Putamen (tissue), 1 donor: ENCODE results near the gene CCDC30.
"Not testable (repeated sequence)": the region's sequence is repeated elsewhere in the genome, so short reads cannot be mapped to it uniquely, and the experiment has no call there.

Source experiments
- DNase-seq: peaks from one replicate; pipeline ENCODE4 v3.0.0-alpha.2; 2016; ENCODE audit warnings: low spot score

CCDC30 gene

DNA sequence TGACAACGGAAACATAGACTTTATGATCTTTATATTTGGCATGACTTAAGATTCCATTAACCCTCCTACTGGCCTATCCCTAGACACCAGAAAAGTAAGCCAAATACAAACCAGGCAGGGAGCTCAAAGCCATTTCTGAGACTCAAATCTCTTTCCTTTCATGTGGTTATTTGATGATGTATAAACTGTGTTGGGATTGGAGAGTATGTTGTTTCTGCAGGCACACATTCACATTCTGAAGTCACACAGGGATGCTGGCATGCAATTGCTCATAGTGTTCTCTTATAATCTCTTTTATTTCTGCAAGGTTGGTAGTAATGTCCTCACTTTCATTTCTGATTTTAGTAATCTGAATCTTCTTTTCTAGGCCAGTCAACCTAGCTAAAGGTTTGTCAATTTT lies 13.0 kb upstream of the CCDC30 start:
- no peak for DNase-seq

DNA sequence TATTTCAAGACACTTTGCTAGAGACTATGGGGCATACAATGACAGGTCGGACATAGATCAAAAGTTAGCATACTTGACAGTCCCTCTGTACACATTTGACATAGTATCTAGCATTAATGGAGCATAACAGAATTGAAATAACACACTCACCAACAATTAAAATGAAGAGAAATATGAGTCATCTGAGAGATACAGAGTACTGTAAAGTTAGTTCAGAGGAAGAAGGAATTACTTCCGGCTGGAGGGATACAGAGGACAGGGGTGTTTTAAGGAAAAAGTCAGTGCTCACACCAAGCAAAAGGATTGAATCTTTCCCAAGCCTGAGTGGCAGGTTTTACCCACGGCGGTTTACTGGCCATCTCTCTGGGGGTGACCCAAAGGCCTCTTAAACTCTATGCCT lies 9.7 kb upstream of the CCDC30 start:
- DNase-seq: no peak

DNA sequence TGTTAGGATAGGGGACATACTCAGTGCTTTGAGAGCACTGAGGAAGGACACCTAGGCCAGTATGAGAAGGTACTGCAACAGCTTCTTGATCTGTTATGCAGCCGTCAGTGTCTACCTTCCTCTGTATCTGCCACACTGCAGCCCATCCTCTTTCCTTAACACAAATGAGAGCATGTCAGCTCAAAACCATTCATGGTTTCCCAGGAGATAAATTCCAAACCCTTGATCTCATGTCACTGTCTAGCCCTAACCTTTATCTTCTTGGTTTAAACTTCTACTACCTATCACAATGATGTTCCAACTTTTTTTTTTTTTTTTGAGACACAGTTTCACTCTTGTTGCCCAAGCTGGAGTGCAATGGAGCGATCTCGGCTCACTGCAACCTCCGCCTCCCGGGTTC lies 8.7 kb upstream of the CCDC30 start:
- no peak for DNase-seq

DNA sequence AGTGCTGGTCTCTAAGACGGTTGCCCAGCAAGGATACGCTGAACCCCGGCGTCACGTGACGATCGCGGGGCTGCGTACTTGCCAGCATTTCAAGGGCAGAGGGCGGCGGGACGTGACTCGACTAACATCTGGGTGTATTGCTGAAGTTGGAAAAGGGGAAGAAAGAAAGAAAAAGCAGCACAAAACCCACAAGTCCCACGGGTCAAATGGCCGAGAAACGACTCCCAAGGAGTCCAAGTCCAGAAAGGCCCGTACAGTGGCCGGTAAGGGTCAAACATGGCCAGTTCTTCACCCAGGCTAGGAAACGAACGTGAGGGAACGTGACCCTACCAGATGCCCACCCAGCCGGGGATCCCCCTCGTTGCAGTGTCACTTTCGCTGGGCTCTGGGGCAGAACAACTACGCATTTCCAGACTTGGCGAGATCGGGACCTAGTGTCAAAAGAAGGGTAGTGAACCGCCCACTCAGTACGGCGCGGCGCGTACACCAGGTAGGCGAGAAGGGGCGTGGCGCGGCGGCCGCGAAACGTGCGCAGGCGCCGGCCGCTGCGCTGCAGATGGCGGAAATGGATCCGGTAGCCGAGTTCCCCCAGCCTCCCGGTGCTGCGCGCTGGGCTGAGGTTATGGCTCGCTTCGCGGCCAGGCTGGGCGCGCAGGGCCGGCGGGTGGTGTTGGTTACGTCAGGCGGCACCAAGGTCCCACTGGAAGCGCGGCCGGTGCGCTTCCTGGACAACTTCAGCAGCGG lies 6.9 kb upstream of the CCDC30 start, which contains the start of the genes PPCS and ZMYND12:
PPCS (plus strand) TSS at position 534 of the 744 bp plus-strand sequence; CDS start at position 557, 23 bp downstream.
ZMYND12 (minus strand) TSS at position 13 of the 744 bp plus-strand sequence. CDS start 25 bp downstream, outside the sequence.
- peak; percentile 82 for DNase-seq

DNA sequence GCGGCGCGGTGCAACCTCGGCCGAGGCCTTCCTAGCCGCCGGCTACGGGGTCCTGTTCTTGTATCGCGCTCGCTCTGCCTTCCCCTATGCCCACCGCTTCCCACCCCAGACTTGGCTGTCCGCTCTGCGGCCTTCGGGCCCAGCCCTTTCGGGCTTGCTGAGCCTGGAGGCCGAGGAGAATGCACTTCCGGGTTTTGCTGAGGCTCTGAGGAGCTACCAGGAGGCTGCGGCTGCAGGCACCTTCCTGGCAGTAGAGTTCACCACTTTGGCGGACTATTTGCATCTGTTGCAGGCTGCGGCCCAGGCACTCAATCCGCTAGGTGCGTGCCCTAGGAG lies 6.4 kb upstream of the CCDC30 start:
- peak; percentile 57 for DNase-seq

DNA sequence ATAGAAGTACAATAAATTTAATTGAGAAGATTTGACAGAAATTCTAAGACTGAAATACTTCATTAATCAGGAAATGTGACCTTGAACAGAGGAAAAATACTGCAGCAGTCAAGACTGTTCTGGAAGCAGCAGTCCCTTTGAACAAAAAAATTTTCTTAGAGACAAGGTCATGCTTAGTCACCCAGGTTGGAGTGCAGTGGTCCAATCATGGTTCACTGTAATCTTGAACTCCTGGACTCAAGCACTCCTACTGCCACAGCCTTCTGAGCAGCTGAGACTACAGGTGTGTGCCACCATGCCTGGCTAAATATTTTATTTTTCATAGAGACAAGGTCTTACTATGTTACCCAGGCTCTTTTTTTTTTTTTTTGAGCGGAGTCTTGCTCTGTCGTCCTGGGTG lies 1.9 kb upstream of the CCDC30 start:
- no peak for DNase-seq

DNA sequence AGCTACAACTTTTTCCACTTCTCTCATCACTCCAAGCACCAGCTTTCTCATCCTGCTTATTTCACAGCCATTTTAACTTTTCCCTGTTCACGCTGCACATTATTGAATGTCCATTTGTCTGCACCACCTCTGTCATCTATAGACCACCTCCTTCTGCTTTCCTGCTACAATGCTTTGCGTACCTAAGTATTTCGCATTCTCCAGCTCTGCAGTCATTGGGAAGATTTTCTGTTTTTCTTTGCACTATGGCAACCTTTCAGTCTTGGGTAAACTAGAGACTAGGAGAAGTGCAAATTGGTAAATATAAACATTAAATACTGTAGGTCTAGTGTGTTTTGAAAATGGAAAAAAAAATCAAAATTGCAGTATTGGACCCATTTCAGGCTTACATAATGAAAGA lies 835 bp downstream of the CCDC30 start:
- DNase-seq: no peak

DNA sequence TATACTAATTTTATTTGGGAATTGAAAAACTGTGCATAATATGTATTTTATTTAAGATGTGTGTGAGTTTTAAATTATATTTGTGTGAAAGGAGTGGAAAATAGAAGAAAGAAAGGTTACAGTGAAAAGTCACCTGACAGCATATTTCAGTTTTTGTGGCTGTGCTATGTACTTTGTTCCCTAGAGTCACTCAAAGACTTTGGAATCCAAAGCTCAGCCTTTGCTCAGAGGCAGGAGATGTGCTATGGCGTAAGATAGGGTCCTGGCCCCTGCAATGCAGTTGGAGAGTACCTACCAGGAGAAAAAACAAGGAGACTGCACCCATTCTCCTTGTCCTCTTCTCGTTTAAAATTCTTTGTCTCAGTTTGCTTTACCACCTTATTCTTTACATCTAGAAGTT lies 2.9 kb downstream of the CCDC30 start:
- DNase-seq: no peak

DNA sequence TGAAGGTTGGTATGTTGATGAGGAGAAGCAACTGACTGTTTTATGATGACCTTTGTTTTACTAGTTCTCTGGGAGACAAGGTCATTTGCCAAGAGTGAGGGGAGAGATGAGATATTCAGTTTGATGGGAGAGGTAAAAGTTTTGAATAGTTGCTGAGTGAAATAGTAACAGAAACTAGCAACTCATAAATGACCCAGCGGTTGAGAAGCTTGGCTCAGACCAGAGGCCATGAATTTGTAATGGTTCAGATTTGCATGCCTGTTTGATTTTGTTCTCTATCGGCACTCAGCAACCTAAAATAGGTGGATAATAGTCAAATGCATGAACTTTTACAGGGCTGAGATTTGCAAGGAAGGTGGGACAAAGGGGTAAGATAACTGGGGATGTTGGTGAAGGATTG lies 6.6 kb downstream of the CCDC30 start:
- DNase-seq: no peak

DNA sequence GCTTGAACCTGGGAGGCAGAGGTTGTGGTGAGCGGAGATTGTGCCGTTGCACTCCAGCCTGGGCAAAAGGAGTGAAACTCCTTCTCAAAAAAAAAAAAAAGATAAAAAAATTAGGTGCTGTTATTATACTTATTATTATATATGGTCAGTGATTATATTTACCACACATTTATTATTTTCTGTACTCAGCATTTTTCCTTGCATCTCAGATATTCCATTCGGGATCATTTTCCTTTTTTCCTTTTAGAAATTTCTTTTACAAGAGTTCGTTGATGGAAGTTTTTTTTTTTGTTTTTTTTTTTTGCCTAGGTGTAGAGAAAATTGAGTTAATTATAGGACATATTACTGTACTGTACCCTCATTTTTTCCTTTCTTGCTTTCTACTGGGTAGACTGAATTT lies 13.5 kb downstream of the CCDC30 start:
- no peak for DNase-seq

DNA sequence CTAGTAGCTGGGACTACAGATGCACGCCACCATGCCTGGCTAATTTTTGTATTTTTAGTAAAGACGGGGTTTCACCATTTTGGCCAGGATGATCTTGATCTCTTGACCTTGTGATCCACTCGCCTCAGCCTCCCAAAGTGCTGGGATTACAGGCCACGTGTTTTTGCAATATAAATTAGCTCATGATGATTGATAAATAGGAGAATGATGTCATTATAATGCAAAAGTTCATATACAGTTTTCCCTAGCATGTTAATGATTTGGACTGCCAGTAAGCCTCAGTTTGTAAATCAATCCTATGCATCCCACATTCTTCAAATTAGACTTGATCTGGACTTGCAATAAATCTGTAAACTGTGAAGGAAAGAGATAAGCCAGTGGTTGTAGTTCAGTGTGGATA lies 14.3 kb downstream of the CCDC30 start:
- not testable (repeated sequence) for DNase-seq

DNA sequence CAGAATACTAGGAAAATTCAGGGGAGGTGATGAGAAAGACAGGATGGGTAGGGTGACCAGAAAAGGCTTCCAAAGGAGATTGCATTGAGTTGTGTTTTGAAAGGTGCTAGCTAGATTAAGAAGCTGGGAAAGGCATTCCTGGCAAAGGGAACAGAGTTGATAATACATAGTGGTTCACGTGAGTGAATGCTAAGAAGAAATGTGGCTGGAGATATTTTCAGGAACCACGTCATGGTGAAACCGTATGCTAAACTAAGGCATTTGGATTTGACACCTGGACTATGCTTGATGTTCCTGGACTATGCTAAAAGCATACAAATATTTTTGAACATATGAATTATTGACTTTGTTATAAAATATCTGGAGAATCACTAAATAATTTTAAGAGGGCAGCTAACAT lies 14.7 kb downstream of the CCDC30 start:
- DNase-seq: no peak

DNA sequence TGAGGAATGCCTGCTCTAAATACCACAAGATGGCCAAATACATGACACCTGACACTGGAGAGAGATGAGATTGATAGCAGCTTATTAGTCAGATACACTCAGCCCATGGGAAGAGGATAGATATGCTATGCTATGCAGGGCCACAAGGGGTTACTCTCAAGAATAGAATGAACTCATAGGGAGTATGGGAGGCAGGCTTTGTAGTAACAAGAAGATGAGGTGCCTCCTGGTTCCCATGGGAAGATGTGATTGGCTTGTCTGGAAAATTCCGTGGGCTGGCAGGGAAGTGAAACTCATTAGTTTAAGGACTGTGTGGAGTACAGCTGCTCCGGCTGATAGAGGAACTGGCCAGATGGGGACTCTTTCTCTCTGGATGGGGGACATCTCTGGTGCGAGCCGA lies 16.5 kb downstream of the CCDC30 start:
- DNase-seq: no peak

DNA sequence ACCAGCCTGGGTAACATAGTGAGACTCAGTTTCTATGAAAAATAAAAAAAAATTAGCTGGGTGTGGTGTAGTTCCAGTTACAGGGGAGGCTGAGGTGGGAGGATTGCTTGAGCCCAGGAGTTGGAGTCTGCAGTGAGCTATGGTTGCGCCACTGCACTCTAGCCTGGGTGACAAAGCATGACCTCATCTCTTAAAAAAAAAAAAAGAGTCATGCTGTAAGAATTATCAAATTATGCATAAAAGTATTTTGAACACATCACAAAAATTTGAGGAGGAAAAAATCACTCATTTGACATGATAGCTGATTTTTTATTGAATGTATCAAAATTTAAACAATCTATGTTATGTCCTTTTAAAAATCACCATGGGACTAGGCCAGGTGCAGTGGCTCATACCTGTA lies 17.8 kb downstream of the CCDC30 start:
- no peak for DNase-seq

DNA sequence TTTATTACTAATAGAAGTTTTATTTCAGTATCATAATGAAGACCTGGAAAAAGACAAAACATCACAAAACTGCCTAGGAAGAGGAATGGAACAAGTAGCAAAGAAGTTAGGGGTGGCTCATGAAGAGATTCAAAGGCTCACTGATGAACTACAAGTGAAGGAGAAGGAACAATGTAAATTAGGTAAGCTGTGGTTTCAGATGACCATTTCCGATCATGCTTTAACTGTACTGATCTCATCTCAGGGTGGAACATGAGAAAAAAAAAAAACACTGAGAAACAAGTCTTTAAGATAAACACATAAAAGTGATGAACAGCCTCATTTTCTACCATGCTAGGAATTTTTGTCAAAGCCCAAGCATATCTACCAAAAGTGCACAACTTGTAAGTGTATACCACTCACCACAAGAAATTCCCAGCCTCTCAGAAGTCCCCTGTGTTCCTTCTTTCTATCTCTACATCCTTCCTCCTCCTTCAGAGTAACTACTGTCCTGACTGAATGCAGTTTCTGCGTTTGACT lies 19.6 kb downstream of the CCDC30 start:
- no peak for DNase-seq

DNA sequence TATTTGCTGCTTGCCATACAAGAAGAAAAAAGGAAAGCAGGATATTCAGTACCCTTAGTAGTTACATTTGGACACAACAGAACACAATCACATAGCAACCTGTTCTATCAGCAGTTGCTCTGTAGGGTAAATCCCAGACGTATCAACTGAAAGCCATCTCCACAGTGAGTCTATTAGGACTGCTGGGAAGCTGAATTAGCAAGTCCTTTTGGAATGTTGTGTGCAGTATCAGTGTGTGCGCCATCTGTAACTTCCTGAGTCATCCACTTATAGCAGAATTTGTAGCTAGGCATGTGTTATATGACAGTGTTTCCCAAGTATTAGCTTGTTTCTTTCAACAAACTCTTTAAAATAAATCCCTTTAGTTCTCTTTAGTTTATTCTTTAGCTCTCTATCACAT lies 21.3 kb downstream of the CCDC30 start:
- DNase-seq: no peak

DNA sequence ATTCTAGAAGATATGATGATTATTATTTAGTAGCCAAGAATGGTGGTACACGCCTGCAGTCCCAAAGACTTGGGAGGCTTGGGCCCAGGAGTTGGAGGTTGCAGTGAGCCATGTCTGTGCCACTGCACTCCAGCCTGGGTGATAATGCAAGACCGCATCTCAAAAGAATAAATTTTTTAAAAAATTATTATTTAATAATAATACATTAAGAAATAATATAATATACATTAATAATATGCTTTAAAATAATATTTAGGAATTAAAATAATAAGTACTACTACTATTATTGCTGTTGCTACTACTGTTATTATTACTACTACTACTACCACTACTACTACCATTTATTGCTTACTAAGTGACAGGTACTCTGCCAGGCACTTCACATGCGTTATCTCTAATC lies 27.2 kb downstream of the CCDC30 start:
- no peak for DNase-seq

DNA sequence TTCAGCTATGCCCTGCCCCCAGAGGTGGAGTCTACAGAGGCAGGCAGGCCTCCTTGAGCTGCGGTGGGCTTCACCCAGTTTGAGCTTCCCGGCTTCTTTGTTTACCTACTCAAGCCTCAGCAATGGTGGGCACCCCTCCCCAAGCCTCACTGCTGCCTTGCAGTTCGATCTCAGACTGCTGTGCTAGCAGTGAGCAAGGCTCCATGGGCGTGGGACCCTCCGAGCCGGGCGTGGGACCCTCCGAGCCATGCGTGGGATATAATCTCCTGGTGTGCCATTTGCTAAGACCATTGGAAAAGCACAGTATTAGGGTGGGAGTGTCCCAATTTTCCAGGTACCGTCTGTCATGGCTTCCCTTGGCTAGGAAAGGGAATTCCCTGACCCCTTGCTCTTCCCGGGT lies 38.9 kb downstream of the CCDC30 start:
- DNase-seq: not testable (repeated sequence)

DNA sequence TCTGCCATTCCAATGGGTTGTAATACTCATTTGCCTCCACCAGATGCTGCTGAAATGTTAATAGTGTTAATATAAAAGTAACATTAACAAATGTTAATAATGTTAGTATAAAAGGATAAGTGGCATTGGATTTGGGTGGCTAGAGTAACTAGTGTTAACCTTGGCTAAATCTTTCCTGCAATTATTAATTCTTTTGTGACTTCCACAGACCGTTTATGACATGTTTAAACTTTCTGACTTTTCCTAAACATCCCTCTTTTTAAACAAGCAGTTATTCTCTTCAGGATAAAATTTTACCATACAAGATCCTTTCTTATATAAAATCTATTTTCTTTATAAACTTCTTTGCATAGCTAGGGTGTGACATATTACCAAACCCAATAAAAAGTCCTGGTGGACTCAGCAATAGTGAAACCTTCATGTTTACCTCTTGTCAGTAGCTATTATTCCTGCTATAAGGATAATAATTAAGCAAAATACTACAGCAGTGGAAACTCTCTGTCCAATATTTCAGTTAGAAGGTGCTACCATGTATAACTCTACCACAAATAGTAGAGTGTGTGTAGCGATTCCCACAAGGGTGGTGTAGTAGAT lies 41.5 kb downstream of the CCDC30 start:
- no peak for DNase-seq

DNA sequence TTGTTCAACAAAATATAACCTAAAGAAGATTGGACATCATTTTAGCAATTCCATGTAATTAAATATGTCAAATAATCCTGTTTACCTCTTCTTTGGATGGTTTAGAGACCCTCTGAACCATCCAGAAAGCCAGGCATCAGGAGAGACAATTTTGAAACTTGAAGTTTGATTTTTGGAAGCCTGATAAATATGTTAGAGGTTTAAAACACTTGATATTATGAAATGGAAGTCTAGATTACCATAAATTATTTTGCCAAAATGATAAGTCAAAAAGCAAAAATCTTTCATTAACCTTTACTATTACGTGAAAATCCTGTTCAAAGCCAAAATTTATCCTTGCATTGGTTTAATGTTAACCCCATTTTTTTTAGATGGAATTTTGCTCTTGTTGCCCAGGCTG lies 43.5 kb downstream of the CCDC30 start:
- no peak for DNase-seq

DNA sequence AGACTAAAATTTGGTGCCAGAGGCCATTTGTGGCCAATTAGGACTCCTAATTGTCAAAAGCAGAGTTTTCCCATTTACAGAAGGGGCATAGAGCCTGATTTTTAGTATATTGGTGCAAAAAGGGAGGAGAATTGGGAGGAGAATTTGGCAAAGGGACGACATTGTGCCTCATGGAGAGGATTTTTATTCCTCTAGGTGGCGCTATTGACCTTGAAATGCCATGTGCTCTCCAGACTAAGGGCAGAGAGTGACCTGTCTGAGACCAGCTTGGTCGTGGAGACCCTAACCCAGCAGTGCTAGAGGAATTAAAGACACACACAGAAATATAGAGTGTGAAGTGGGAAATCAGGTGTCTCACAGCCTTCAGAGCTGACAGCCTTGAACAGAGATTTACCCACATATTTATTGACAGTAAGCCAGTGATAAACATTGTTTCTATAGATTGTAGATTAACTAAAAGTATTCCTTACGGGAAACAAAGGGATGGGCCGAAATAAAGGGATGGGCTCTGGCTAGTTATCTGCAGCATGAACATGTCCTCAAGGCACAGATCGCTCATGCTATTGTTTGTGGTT lies 48.6 kb downstream of the CCDC30 start:
- not testable (repeated sequence) for DNase-seq

DNA sequence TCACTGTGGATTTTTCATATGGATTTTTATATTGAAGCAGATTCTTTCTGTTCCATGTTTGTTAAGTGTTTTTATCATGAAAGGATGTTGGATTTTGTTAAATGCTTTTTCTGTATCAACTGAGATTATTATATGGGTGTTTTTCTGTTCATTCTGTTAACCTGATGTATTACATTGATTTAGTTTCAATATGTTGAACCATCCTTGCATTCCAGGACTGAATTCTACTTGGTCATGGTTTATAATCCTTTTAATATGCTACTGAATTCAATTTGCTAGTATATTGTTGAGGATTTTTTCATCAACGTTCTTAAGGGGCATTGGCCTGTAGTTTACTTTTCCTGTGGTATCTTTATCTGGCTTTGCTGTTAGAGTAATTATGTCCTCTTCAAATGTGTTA lies 55.8 kb downstream of the CCDC30 start:
- no peak for DNase-seq

DNA sequence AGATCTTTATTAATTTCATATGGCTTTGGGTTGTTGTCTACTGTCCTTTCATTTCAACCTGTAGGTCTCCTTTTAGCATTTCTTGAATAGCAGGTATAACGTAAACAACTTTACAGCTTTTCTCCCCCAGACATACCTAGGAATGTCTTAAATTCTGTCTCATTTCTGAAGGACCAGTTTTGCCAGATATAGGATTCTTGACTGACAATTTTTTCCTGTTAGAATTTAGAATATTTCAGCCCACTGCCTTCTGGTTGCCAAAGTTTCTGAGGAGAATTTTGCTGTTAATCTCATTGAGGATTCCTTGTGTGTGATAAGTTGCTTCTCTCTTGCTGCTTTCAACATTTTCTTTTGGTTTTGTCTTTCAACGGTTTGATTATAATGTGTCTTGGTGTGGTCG lies 60.1 kb downstream of the CCDC30 start:
- DNase-seq: no peak
